Parathyroid adenoma (tissue), 2 donors: ENCODE results near the gene GALNTL6.

Experiments
- H2AFZ ChIP-seq: fragments of 300-600 bp; sonication (generic); one replicate; pipeline ENCODE4 v1.7.0; 2017; ENCODE audit warnings: antibody characterized with exemption, mild to moderate bottlenecking
- H3K27ac ChIP-seq: fragments of 300-600 bp; sonication (generic); one replicate; pipeline ENCODE4 v1.7.0; 2017
- H3K27me3 ChIP-seq: fragments of 300-600 bp; sonication (generic); one replicate; pipeline ENCODE4 v1.7.0; 2017; ENCODE audit warnings: low read length; ENCODE audit not compliant: control insufficient read depth, insufficient read depth
- H3K36me3 ChIP-seq: fragments of 300-600 bp; sonication (generic); one replicate; pipeline ENCODE4 v1.7.0; 2017; ENCODE audit warnings: low read length; ENCODE audit not compliant: control insufficient read depth, insufficient read depth
- H3K4me1 ChIP-seq: fragments of 300-600 bp; sonication (generic); one replicate; pipeline ENCODE4 v1.7.0; 2017; ENCODE audit warnings: control low read depth
- H3K4me2 ChIP-seq: fragments of 300-600 bp; sonication (generic); one replicate; pipeline ENCODE4 v1.7.0; 2017; ENCODE audit warnings: low read length
- H3K4me3 ChIP-seq: fragments of 300-600 bp; sonication (generic); one replicate; pipeline ENCODE4 v1.7.0; 2017; ENCODE audit warnings: low read depth, low read length
- H3K79me2 ChIP-seq: fragments of 300-600 bp; sonication (generic); one replicate; pipeline ENCODE4 v1.7.0; 2017; ENCODE audit warnings: control low read depth
- H3K9ac ChIP-seq: fragments of 300-600 bp; sonication (generic); one replicate; pipeline ENCODE4 v1.7.0; 2017; ENCODE audit warnings: mild to moderate bottlenecking
- H3K9me3 ChIP-seq: fragments of 300-600 bp; sonication (generic); one replicate; pipeline ENCODE4 v1.7.0; 2017; ENCODE audit warnings: low read length; ENCODE audit not compliant: control insufficient read depth
- CTCF ChIP-seq: fragments of 300-600 bp; sonication (generic); IDR thresholded peaks from one replicate; pipeline ENCODE4 v1.7.0; 2017; ENCODE audit warnings: antibody characterized with exemption, mild to moderate bottlenecking
- donor health status: primary hyperparathyroidism.

The GALNTL6 gene

GRCh38 chr4:172785613-172786012 is 972.4 kb downstream of the GALNTL6 start:
- Histone ChIP-seq H3K4me1 (no peaks in the 10 kb centered on the region), H3K27ac (no peak overlapping the region), H2AFZ (no peak overlapping the region), H3K79me2 (no peaks in the 10 kb centered on the region), H3K9ac (no peak overlapping the region), H3K4me2 (no peak overlapping the region), H3K27me3 (no peaks in the 10 kb centered on the region), H3K4me3 (no peak overlapping the region), H3K9me3 (no peaks in the 10 kb centered on the region), H3K36me3 (no peaks in the 10 kb centered on the region)
- TF ChIP-seq CTCF = no peak

- TF ChIP-seq CTCF = no peak
- Histone ChIP-seq H3K4me3 (no peak overlapping the region), H3K4me2 (no peak overlapping the region), H3K27ac (no peak overlapping the region), H3K9ac (no peak overlapping the region), H3K4me1 (no peaks in the 10 kb centered on the region), H2AFZ (no peak overlapping the region), H3K9me3 (no peaks in the 10 kb centered on the region), H3K27me3 (no peaks in the 10 kb centered on the region), H3K79me2 (no peaks in the 10 kb centered on the region), H3K36me3 (no peaks in the 10 kb centered on the region)
Measured at GRCh38 chr4:172786039-172786792, 973.0 kb downstream of the GALNTL6 start.

GRCh38 chr4:172787111-172787510 is 973.9 kb downstream of the GALNTL6 start:
- Histone ChIP-seq H3K4me1 (no peaks in the 10 kb centered on the region), H3K27me3 (no peaks in the 10 kb centered on the region), H3K36me3 (no peaks in the 10 kb centered on the region), H3K27ac (no peak overlapping the region), H3K9ac (no peak overlapping the region), H3K4me2 (no peak overlapping the region), H3K9me3 (no peaks in the 10 kb centered on the region), H3K4me3 (no peak overlapping the region), H3K79me2 (no peaks in the 10 kb centered on the region), H2AFZ (no peak overlapping the region)
- no peak for TF ChIP-seq CTCF

GRCh38 chr4:172791841-172792240 is 978.6 kb downstream of the GALNTL6 start:
- Histone ChIP-seq H3K9me3 (no peaks in the 10 kb centered on the region), H3K4me3 (no peak overlapping the region), H3K36me3 (no peaks in the 10 kb centered on the region), H2AFZ (peak overlapping the region; percentile 28), H3K79me2 (no peaks in the 10 kb centered on the region), H3K4me1 (no peaks in the 10 kb centered on the region), H3K27ac (no peak overlapping the region), H3K27me3 (no peaks in the 10 kb centered on the region), H3K4me2 (no peak overlapping the region), H3K9ac (no peak overlapping the region)
- no peak for TF ChIP-seq CTCF
